Testis (tissue), 2 donors: ENCODE measurements around the gene FSD1.

Experiments
- CTCF ChIP-seq, 3 experiments: fragments of 450-650 bp in 2 of 3; fragments of 200-600 bp in 1 of 3; sonication (generic) in 1 of 3; IDR thresholded peaks; one replicate each; pipeline ENCODE4 v1.5.1; 2016 to 2019; ENCODE audit warnings: antibody characterized with exemption in 3 of 3, mild to moderate bottlenecking in 2 of 3, moderate library complexity in 1 of 3
- POLR2A ChIP-seq: fragments of 450-650 bp; IDR thresholded peaks from one replicate; pipeline ENCODE4 v1.6.1; 2017; ENCODE audit warnings: antibody characterized with exemption, mild to moderate bottlenecking, moderate library complexity

DNA sequence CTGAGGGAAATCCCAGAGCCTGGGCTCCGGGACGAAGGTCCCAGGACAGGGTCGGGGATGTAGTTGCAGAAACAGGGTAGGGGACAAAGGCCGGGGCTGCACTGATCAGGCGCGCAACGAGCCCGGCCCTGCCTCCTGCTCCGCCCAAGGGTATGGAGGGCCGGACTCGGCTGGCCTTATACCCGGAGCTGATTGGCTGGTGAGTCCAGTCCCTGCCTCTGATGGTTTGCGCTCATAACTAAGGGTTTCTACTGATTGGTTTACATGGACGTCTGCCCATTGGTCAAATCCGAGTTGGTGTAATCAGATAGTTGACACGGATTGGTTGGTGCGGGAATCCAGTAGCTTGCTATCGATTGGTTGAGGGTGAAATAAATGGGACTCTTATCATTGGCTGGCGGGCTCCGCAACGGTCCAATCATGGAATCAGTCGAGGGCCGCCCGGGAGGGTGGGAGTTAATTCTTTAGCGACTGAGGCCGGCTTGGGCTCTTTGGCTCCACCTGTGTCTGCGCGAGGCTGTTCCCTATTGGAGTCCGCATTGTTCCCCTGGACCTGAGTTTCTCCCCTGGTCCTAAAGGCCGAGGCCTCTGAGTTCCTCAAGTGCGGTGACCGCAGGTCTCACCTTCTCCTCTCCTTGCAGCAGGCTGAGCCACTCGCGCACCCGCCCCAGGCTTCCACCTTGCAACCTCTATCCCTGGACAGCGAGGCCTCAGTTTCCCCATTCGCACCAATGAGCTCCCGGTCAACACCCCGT lies 38.4 kb downstream of the FSD1 start:
- TF ChIP-seq CTCF (IDR thresholded peaks at IDR 0.05): peak in 1 of 3 experiments; percentile 7
- peak; percentile 83 for TF ChIP-seq POLR2A
